ENCODE measurements around the gene CENPV. TPM values are rescaled to one million over a fixed set of nuclear protein-coding genes. Genes with fewer than 3 reads are reported as not detected.
"Not testable (repeated sequence)": the region's sequence is repeated elsewhere in the genome, so short reads cannot be mapped to it uniquely, and the experiment has no call there.

Gene CENPV
- total and polyA plus RNA-seq, 2 experiments from 2014 or later: 40.4 to 52.4 TPM

DNA sequence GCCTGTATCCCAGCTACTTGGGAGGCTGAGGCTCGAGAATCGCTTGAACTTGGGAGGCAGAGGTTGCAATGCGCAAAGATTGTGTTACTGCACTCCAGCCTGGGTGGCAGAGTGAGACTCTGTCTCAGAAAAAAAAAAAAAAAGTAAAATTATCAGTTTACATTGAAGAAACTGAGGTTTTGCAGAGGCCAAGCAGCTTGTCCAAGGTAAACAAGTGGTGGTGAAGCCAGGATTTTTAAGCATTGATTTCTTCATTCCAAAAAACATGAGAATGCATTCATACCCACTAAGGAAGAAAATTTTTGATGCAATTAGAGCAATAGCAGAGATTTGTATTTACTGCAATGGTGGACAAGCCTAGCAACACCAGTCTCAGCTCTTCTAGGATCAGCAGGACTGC lies 52.7 kb downstream of the CENPV start:
- peak overlapping the region; percentile 99 for H3K27ac ChIP-seq
- H3K4me1 ChIP-seq (ENCODE audit: insufficient read depth): peaks cover 14% of the 10 kb centered on the region
- H4K20me1 ChIP-seq (ENCODE audit: insufficient read depth, poor library complexity, severe bottlenecking): no peaks in the 10 kb centered on the region
- no peaks in the 10 kb centered on the region for H3K36me3 ChIP-seq (replicated peaks; ENCODE audit: insufficient read depth, low read depth)
- H3K4me2 ChIP-seq: no peak overlapping the region
- no peak for TF ChIP-seq EZH2 (IDR thresholded peaks at IDR 0.05; ENCODE audit: borderline replicate concordance)
- TF ChIP-seq EZH2phosphoT487 (IDR thresholded peaks at IDR 0.05; ENCODE audit: low read depth, severe bottlenecking, unreplicated experiment): no peak
- TF ChIP-seq CTCF (IDR thresholded peaks at IDR 0.05; ENCODE audit: poor library complexity): no peak
- H3K79me2 ChIP-seq: no peaks in the 10 kb centered on the region
- H2AFZ ChIP-seq: no peak overlapping the region
- WGBS (ENCODE audit: low lambda C conversion rate, missing lambda C conversion rate): 98% methylated on average over 3 of the region's 3 CpGs
- H3K9me2 ChIP-seq (replicated peaks; ENCODE audit: insufficient read depth): no peaks in the 10 kb centered on the region
- H3K27me3 ChIP-seq: no peaks in the 10 kb centered on the region
- DNase-seq (ENCODE audit: low spot score): no peak
- H3K4me3 ChIP-seq: no peak overlapping the region
- no peaks in the 10 kb centered on the region for H3K9me3 ChIP-seq (ENCODE audit: low read depth)

DNA sequence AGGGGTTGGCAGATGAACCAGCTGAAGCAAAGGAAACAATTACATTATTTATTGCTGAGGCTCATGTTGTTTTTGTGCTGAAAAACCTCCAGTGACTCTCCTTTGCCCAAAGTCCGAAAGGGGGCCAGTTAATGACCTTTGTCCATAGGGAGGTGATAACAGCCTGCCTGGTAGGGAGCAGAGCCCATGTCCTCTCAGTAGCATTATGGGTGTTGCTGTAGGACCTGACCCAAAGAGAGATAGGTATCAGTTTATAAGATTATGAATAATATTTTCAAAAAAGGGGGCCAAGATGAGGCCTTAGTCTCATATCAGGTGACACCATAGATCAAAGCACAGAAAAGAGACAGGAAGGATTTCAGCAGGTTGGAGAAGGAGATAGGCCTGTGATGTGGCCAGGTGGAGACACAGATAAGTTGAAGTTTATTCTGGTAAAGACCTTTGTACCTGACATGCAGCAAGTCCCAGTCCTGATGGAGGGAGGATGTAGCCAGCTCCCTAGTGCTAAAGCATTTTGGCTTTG lies 55.1 kb downstream of the CENPV start:
- H3K36me3 ChIP-seq (replicated peaks; ENCODE audit: insufficient read depth, low read depth): no peaks in the 10 kb centered on the region
- no peaks in the 10 kb centered on the region for H3K27me3 ChIP-seq
- no peaks in the 10 kb centered on the region for H3K9me3 ChIP-seq (ENCODE audit: low read depth)
- peaks cover 14% of the 10 kb centered on the region for H3K4me1 ChIP-seq (ENCODE audit: insufficient read depth)
- peak; percentile 49 for DNase-seq (ENCODE audit: low spot score)
- peak overlapping the region; percentile 99 for H3K27ac ChIP-seq
- H4K20me1 ChIP-seq (ENCODE audit: insufficient read depth, poor library complexity, severe bottlenecking): no peaks in the 10 kb centered on the region
- peak overlapping the region; percentile 59 for H3K4me2 ChIP-seq
- WGBS (ENCODE audit: low lambda C conversion rate, missing lambda C conversion rate): 74% methylated on average over 1 of the region's 1 CpG
- TF ChIP-seq EZH2phosphoT487 (IDR thresholded peaks at IDR 0.05; ENCODE audit: low read depth, severe bottlenecking, unreplicated experiment) (no peak), EZH2 (IDR thresholded peaks at IDR 0.05; ENCODE audit: borderline replicate concordance) (no peak), CTCF (IDR thresholded peaks at IDR 0.05; ENCODE audit: poor library complexity) (no peak)
- H2AFZ ChIP-seq: no peak overlapping the region
- no peaks in the 10 kb centered on the region for H3K9me2 ChIP-seq (replicated peaks; ENCODE audit: insufficient read depth)
- H3K4me3 ChIP-seq: no peak overlapping the region
- no peaks in the 10 kb centered on the region for H3K79me2 ChIP-seq

- 58% methylated on average over 11 of the region's 11 CpGs for WGBS (ENCODE audit: low lambda C conversion rate, missing lambda C conversion rate)
- no peaks in the 10 kb centered on the region for H3K9me2 ChIP-seq (replicated peaks; ENCODE audit: insufficient read depth)
- peak overlapping the region; percentile 99 for H3K27ac ChIP-seq
- H4K20me1 ChIP-seq (ENCODE audit: insufficient read depth, poor library complexity, severe bottlenecking): no peaks in the 10 kb centered on the region
- no peaks in the 10 kb centered on the region for H3K36me3 ChIP-seq (replicated peaks; ENCODE audit: insufficient read depth, low read depth)
- H3K4me2 ChIP-seq: peak overlapping the region; percentile 59
- H2AFZ ChIP-seq: no peak overlapping the region
- DNase-seq (ENCODE audit: low spot score): peak; percentile 61
- no peaks in the 10 kb centered on the region for H3K79me2 ChIP-seq
- peaks cover 14% of the 10 kb centered on the region for H3K4me1 ChIP-seq (ENCODE audit: insufficient read depth)
- TF ChIP-seq EZH2 (IDR thresholded peaks at IDR 0.05; ENCODE audit: borderline replicate concordance): no peak
- no peak for TF ChIP-seq EZH2phosphoT487 (IDR thresholded peaks at IDR 0.05; ENCODE audit: low read depth, severe bottlenecking, unreplicated experiment)
- TF ChIP-seq CTCF (IDR thresholded peaks at IDR 0.05; ENCODE audit: poor library complexity): no peak
- no peaks in the 10 kb centered on the region for H3K27me3 ChIP-seq
- H3K4me3 ChIP-seq: no peak overlapping the region
- no peaks in the 10 kb centered on the region for H3K9me3 ChIP-seq (ENCODE audit: low read depth)
Observed at GRCh38 chr17:16297367-16298139, 55.7 kb downstream of the CENPV start.

DNA sequence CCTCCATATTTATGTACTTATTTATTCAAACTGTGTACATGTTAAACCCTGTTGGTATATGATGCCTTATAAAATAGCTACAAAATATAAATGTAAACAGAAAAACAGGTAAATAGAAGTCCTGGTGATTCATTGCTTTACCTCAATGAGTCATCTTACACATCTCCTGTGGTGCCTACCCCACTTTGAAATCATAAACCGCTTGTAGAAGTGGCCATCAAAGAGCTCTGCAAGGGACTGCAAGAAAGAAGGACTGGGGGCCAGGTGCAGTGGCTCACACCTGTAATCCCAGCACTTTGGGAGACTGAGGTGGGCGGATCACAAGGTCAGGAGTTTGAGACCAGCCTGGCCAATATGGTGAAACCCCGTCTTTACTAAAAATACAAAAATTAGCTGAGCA lies 57.2 kb downstream of the CENPV start:
- WGBS (ENCODE audit: low lambda C conversion rate, missing lambda C conversion rate): 89% methylated on average over 3 of the region's 3 CpGs
- not testable (repeated sequence) for DNase-seq (ENCODE audit: low spot score); H3K4me2 ChIP-seq; H4K20me1 ChIP-seq (ENCODE audit: insufficient read depth, poor library complexity, severe bottlenecking); H3K27me3 ChIP-seq; H3K79me2 ChIP-seq; H2AFZ ChIP-seq; H3K4me3 ChIP-seq; H3K36me3 ChIP-seq (replicated peaks; ENCODE audit: insufficient read depth, low read depth); H3K9me2 ChIP-seq (replicated peaks; ENCODE audit: insufficient read depth); H3K9me3 ChIP-seq (ENCODE audit: low read depth)
- Histone ChIP-seq H3K4me1 (ENCODE audit: insufficient read depth) (peaks cover 14% of the 10 kb centered on the region), H3K27ac (peak overlapping the region; percentile 80)
